ENCODE results near the gene METTL9. TPM values are rescaled to one million over a fixed set of nuclear protein-coding genes. Genes with fewer than 3 reads are reported as not detected.

Gene METTL9
- total RNA-seq, 1 donor from 2014 or later = 91.9 TPM

- H3K27me3 Mint-ChIP-seq (ENCODE audit: unreplicated experiment) = no peaks in the 10 kb centered on the region
- TF ChIP-seq CTCF (IDR thresholded peaks at IDR 0.05) = no peak
- H3K4me3 Mint-ChIP-seq (ENCODE audit: unreplicated experiment) = no peak overlapping the region
- peaks cover 14% of the 10 kb centered on the region for H3K36me3 Mint-ChIP-seq (ENCODE audit: unreplicated experiment)
- H3K9me3 Mint-ChIP-seq (ENCODE audit: unreplicated experiment) = no peaks in the 10 kb centered on the region
- peaks cover 2% of the 10 kb centered on the region for H3K4me1 Mint-ChIP-seq (ENCODE audit: unreplicated experiment)
- no peak for DNase-seq (ENCODE audit: extremely low spot score, unreplicated experiment)
- peak overlapping the region; percentile 16 for H3K27ac Mint-ChIP-seq (ENCODE audit: unreplicated experiment)
Observed at GRCh38 chr16:21651515-21651914, 52.1 kb downstream of the METTL9 start.

DNA sequence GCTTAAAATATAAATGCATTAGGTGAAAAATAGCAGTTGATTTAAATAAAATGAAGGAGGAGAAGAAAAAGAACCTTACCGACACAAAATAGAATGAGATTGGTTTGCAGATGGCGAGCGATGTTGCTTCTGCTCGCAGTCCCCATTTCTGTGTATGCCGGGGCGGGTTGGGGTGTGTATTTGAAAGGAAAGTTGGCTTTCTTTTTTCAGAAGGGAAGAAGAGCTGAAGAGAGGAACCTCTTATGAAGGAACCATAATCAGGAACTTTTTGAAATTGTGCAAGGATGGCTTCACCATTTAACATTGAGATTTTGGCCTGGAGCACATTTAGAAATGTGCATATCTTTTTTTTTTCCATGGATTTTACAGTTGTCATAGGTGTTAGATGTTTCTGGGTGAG is 53.1 kb downstream of the METTL9 start, which contains the start of gene IGSF6:
Gene IGSF6 (minus strand): TSS at position 156 of the 400 bp plus-strand sequence. CDS start 10 bp downstream, at position 146.
- H3K27me3 Mint-ChIP-seq (ENCODE audit: unreplicated experiment) = no peaks in the 10 kb centered on the region
- H3K36me3 Mint-ChIP-seq (ENCODE audit: unreplicated experiment) = peaks cover 12% of the 10 kb centered on the region
- DNase-seq (ENCODE audit: extremely low spot score, unreplicated experiment) = no peak
- peak within 1 kb of the TSS; percentile 16 for H3K27ac Mint-ChIP-seq (ENCODE audit: unreplicated experiment)
- no peaks in the 10 kb centered on the region for H3K9me3 Mint-ChIP-seq (ENCODE audit: unreplicated experiment)
- no peak for TF ChIP-seq CTCF (IDR thresholded peaks at IDR 0.05)
- no peak within 1 kb of the TSS for H3K4me3 Mint-ChIP-seq (ENCODE audit: unreplicated experiment)
- peaks cover 3% of the 10 kb centered on the region for H3K4me1 Mint-ChIP-seq (ENCODE audit: unreplicated experiment)

DNA sequence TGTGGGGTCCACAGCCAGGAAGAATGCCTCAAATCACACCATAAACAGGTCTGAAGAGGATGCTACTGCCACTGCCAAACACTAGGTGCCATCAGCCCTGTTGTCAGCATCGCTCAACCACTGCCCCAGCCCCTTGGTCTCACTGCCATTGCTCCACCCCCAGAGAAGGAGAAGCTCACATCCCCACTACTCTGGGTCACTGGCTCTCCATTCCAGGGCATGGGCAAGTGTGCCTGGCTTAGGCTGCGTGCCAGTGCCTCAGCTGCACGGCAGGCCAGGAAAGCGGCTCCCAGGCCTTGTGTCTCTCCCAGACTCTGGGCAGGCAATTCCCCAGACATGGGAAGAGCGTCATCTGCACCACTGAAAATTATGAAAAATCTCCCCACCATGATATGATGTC is 54.2 kb downstream of the METTL9 start:
- Mint-ChIP-seq H3K9me3 (ENCODE audit: unreplicated experiment) (no peaks in the 10 kb centered on the region), H3K36me3 (ENCODE audit: unreplicated experiment) (peaks cover 12% of the 10 kb centered on the region), H3K27me3 (ENCODE audit: unreplicated experiment) (no peaks in the 10 kb centered on the region), H3K27ac (ENCODE audit: unreplicated experiment) (no peak overlapping the region), H3K4me3 (ENCODE audit: unreplicated experiment) (no peak overlapping the region), H3K4me1 (ENCODE audit: unreplicated experiment) (peaks cover 3% of the 10 kb centered on the region)
- no peak for TF ChIP-seq CTCF (IDR thresholded peaks at IDR 0.05)
- no peak for DNase-seq (ENCODE audit: extremely low spot score, unreplicated experiment)

GRCh38 chr16:21654466-21654865 is 55.1 kb downstream of the METTL9 start:
- Mint-ChIP-seq H3K36me3 (ENCODE audit: unreplicated experiment) (peaks cover 12% of the 10 kb centered on the region), H3K4me3 (ENCODE audit: unreplicated experiment) (no peak overlapping the region), H3K9me3 (ENCODE audit: unreplicated experiment) (no peaks in the 10 kb centered on the region), H3K27me3 (ENCODE audit: unreplicated experiment) (no peaks in the 10 kb centered on the region), H3K4me1 (ENCODE audit: unreplicated experiment) (peaks cover 3% of the 10 kb centered on the region), H3K27ac (ENCODE audit: unreplicated experiment) (no peak overlapping the region)
- no peak for TF ChIP-seq CTCF (IDR thresholded peaks at IDR 0.05)
- DNase-seq (ENCODE audit: extremely low spot score, unreplicated experiment) = no peak

DNA sequence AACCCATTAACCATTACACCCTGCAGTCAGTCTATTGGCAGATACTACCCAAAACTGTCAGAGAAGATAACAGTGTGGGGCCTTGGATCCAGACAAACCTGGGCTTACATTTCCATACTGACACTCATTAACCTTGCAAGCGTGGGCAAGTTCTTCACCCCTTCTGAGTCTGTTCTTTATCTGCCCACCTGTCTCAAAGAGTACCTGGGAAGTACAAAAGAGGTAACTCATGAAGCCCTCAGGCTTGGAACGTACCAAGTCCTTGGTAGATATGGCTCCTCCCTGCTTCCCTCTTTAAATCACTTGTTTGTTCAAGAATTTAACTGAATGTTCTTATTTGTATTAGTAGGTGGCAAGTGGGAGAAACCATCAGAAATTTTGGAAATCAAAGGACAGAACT is 55.5 kb downstream of the METTL9 start:
- no peak for DNase-seq (ENCODE audit: extremely low spot score, unreplicated experiment)
- Mint-ChIP-seq H3K4me1 (ENCODE audit: unreplicated experiment) (peaks cover 3% of the 10 kb centered on the region), H3K36me3 (ENCODE audit: unreplicated experiment) (peaks cover 12% of the 10 kb centered on the region), H3K4me3 (ENCODE audit: unreplicated experiment) (no peak overlapping the region), H3K27ac (ENCODE audit: unreplicated experiment) (no peak overlapping the region), H3K27me3 (ENCODE audit: unreplicated experiment) (no peaks in the 10 kb centered on the region), H3K9me3 (ENCODE audit: unreplicated experiment) (no peaks in the 10 kb centered on the region)
- no peak for TF ChIP-seq CTCF (IDR thresholded peaks at IDR 0.05)

Measured in osteocyte (in vitro differentiated cells).